CD4-positive, CD25-positive, alpha-beta regulatory T cell (primary cell): Measurements from ENCODE around the gene NR2F1. TPM values are rescaled to one million over a fixed set of nuclear protein-coding genes. Genes with fewer than 3 reads are reported as not detected.

Experiments
- ATAC-seq, 2 donors: fragments of 150-1000 bp; cut with Tn5 transposase; one replicate each; pipeline ENCODE4 v1.10.0; 2021; ENCODE audit warnings: low read depth in 2 of 2, moderate number of reproducible peaks in 2 of 2, moderate library complexity in 1 of 2
- DNase-seq, 3 donors: peaks; one replicate each; pipeline versions ENCODE4 v3.0.0 to v3.0.0-alpha.2; 2012 to 2022; ENCODE audit warnings: mixed read lengths in 1 of 3
- H3K27ac ChIP-seq: one replicate; pipeline ENCODE4 v1.7.0; 2013; ENCODE audit warnings: mild to moderate bottlenecking, low read length; ENCODE audit not compliant: insufficient read depth, poor library complexity, severe bottlenecking
- H3K27me3 ChIP-seq: one replicate; pipeline ENCODE4 v1.7.0; 2013; ENCODE audit warnings: low read length; ENCODE audit not compliant: control insufficient read depth, insufficient read depth
- H3K36me3 ChIP-seq: one replicate; pipeline ENCODE4 v1.7.0; 2013; ENCODE audit warnings: mild to moderate bottlenecking, low read length, moderate library complexity; ENCODE audit not compliant: control insufficient read depth, insufficient read depth
- H3K4me1 ChIP-seq: 2 replicates; pipeline ENCODE4 v1.7.0; 2013; ENCODE audit warnings: mild to moderate bottlenecking, low read length; ENCODE audit not compliant: insufficient read depth, control insufficient read depth, poor library complexity, severe bottlenecking
- H3K4me3 ChIP-seq: one replicate; pipeline ENCODE4 v1.7.0; 2013; ENCODE audit warnings: low read depth, mild to moderate bottlenecking, low read length, moderate library complexity
- H3K9me3 ChIP-seq, 2 experiments: 1 replicate in 1 of 2; 2 replicates in 1 of 2; pipeline ENCODE4 v1.7.0; 2013; ENCODE audit warnings: low read length in 2 of 2, mild to moderate bottlenecking in 1 of 2, moderate library complexity in 1 of 2; ENCODE audit not compliant: control insufficient read depth in 2 of 2
- H3K27ac Mint-ChIP-seq, 3 donors: one replicate each; pipeline ENCODE4 v1.8.0; 2020 to 2022; ENCODE audit warnings: mild to moderate bottlenecking in 3 of 3, mixed read lengths in 3 of 3, moderate library complexity in 2 of 3
- H3K27me3 Mint-ChIP-seq: one replicate; pipeline ENCODE4 v1.8.0; 2022; ENCODE audit warnings: mild to moderate bottlenecking, mixed read lengths
- H3K36me3 Mint-ChIP-seq: one replicate; pipeline ENCODE4 v1.8.0; 2020; ENCODE audit warnings: mixed read lengths
- H3K4me1 Mint-ChIP-seq, 4 donors: one replicate each; pipeline ENCODE4 v1.8.0; 2020 to 2022; ENCODE audit warnings: mixed read lengths in 4 of 4, mild to moderate bottlenecking in 1 of 4
- H3K4me3 Mint-ChIP-seq, 4 donors: one replicate each; pipeline ENCODE4 v1.8.0; 2020 to 2022; ENCODE audit warnings: mild to moderate bottlenecking in 4 of 4, mixed read lengths in 4 of 4, moderate library complexity in 3 of 4
- H3K9me3 Mint-ChIP-seq, 7 donors: one replicate each; pipeline ENCODE4 v1.8.0; 2020 to 2022; ENCODE audit warnings: mixed read lengths in 7 of 7, mild to moderate bottlenecking in 3 of 7, moderate library complexity in 2 of 7
- polyA plus RNA-seq, 4 donors: library from polyadenylated mRNA; unstranded; fragments of 300-500 nt; fragmentation: Illumina TruSeq; gene quantifications; one replicate each; pipeline ENCODE4 v1.2.3, GENCODE V29; 2021
- total RNA-seq: library from RNA; stranded (reverse); gene quantifications from one replicate; pipeline ENCODE4 v1.2.3, GENCODE V29; 2022

Gene NR2F1
- total and polyA plus RNA-seq, 5 donors from 2014 or later, result not detected

- Mint-ChIP-seq H3K27ac (peak overlapping the region in 2 of 3 donors; percentile 18 to 53), H3K9me3 (peaks cover 0 to 10% (median 5%) of the 10 kb centered on the region in 7 donors), H3K4me1 (peaks cover 9 to 24% (median 15%) of the 10 kb centered on the region in 4 donors), H3K36me3 (no peaks in the 10 kb centered on the region), H3K4me3 (peak overlapping the region in 3 of 4 donors; percentile 52 to 79 (median 53)), H3K27me3 (peaks cover 67% of the 10 kb centered on the region)
- no peak overlapping the region for H3K4me3 ChIP-seq
- DNase-seq (no peak), ATAC-seq (no peak)
- peaks cover 20% of the 10 kb centered on the region for H3K4me1 ChIP-seq
- no peaks in the 10 kb centered on the region for H3K36me3 ChIP-seq
- H3K9me3 ChIP-seq, result no peaks in the 10 kb centered on the region
- peaks cover 60% of the 10 kb centered on the region for H3K27me3 ChIP-seq
- no peak overlapping the region for H3K27ac ChIP-seq
Observed at GRCh38 chr5:93586736-93587596, 3.9 kb downstream of the NR2F1 start.

- H3K27ac Mint-ChIP-seq, result peak overlapping the region in 2 of 3 donors; percentile 18 to 79
- H3K27me3 Mint-ChIP-seq, result peaks cover 75% of the 10 kb centered on the region
- ATAC-seq, result no peak
- Histone ChIP-seq H3K27me3 (peaks cover 57% of the 10 kb centered on the region), H3K36me3 (no peaks in the 10 kb centered on the region), H3K27ac (no peak overlapping the region), H3K4me1 (peaks cover 17% of the 10 kb centered on the region), H3K9me3 (no peaks in the 10 kb centered on the region), H3K4me3 (no peak overlapping the region)
- H3K4me3 Mint-ChIP-seq, result peak overlapping the region in 3 of 4 donors; percentile 35 to 52 (median 52)
- no peaks in the 10 kb centered on the region for H3K36me3 Mint-ChIP-seq
- H3K9me3 Mint-ChIP-seq, result peaks cover 0 to 10% (median 5%) of the 10 kb centered on the region in 7 donors
- no peak for DNase-seq
- peaks cover 9 to 24% (median 15%) of the 10 kb centered on the region in 4 donors for H3K4me1 Mint-ChIP-seq
Observed at GRCh38 chr5:93587597-93588351, 4.8 kb downstream of the NR2F1 start.

- no peaks in the 10 kb centered on the region for H3K36me3 Mint-ChIP-seq
- peak overlapping the region in 1 of 3 donors; percentile 79 for H3K27ac Mint-ChIP-seq
- Histone ChIP-seq H3K9me3 (no peaks in the 10 kb centered on the region), H3K4me1 (peaks cover 9% of the 10 kb centered on the region), H3K27me3 (peaks cover 54% of the 10 kb centered on the region), H3K4me3 (no peak overlapping the region), H3K27ac (no peak overlapping the region), H3K36me3 (no peaks in the 10 kb centered on the region)
- peak overlapping the region; percentile 17 to 73 (median 62) for H3K4me3 Mint-ChIP-seq
- DNase-seq (no peak), ATAC-seq (no peak)
- H3K27me3 Mint-ChIP-seq, result peaks cover 82% of the 10 kb centered on the region
- H3K9me3 Mint-ChIP-seq, result peaks cover 0 to 10% (median 5%) of the 10 kb centered on the region in 7 donors
- peaks cover 8 to 26% (median 14%) of the 10 kb centered on the region in 4 donors for H3K4me1 Mint-ChIP-seq
Observed at GRCh38 chr5:93588352-93589151, 5.5 kb downstream of the NR2F1 start.

DNA sequence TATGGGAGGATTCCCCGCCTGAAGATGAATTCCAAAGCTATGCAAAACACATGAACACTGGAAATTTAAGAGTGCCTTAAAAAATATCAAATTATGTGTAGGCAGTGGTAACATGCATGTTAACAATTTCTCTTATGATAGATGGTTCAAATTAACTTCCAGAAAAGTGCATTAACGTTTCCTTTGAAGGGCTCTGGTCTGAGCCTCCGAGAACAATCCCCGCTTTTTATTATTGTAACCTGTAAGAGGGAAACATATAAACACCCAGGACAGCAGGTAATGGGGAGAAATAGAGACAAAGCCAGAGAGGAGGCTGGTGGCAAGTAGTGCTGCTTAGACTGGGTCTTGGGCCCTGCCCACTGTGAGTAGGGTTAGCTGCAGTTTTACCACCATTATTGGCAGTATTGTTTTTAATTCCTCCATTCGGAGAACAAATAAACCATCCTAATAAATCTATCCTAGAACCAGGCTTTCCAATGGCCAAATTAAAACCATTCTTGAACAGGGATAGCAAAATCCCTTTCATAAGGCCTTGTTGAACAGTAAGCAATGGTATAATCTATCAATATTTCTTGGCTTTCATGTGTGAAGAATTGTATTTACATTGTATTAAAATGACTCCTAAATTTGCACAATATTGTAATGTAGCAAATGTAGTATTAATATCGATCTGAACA lies 6.3 kb downstream of the NR2F1 start:
- DNase-seq (no peak), ATAC-seq (no peak)
- H3K9me3 ChIP-seq, result no peaks in the 10 kb centered on the region
- H3K27ac Mint-ChIP-seq, result no peak overlapping the region
- H3K36me3 Mint-ChIP-seq, result no peaks in the 10 kb centered on the region
- H3K4me3 ChIP-seq, result no peak overlapping the region
- peaks cover 6% of the 10 kb centered on the region for H3K4me1 ChIP-seq
- peaks cover 6 to 26% (median 14%) of the 10 kb centered on the region in 4 donors for H3K4me1 Mint-ChIP-seq
- peak overlapping the region; percentile 13 to 66 (median 38) for H3K4me3 Mint-ChIP-seq
- H3K27ac ChIP-seq, result no peak overlapping the region
- H3K36me3 ChIP-seq, result no peaks in the 10 kb centered on the region
- H3K27me3 ChIP-seq, result peaks cover 59% of the 10 kb centered on the region
- H3K27me3 Mint-ChIP-seq, result peaks cover 90% of the 10 kb centered on the region
- peaks cover 0 to 10% (median 6%) of the 10 kb centered on the region in 7 donors for H3K9me3 Mint-ChIP-seq

DNA sequence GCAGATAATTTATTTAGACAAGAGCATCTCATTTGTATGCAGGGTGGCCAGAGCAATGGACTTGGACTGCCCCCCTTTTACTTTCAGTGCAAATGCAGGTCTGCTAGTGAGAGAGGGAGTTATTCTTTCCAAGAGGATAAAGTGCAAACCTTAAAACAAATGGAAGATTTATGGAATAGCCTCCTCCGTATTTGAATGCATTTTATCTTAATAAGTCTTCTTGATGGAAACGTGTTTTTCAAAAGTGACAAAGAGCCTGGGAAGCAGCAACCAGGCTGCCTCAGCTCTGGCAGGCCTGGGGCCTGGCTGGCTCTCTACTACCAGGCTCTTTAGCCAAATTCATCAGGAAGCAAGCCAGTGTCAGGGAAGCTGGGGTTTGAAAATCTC lies 6.8 kb downstream of the NR2F1 start:
- Histone ChIP-seq H3K27me3 (peaks cover 62% of the 10 kb centered on the region), H3K36me3 (no peaks in the 10 kb centered on the region), H3K9me3 (peaks cover 0 to 4% of the 10 kb centered on the region in 2 experiments), H3K27ac (no peak overlapping the region), H3K4me3 (no peak overlapping the region), H3K4me1 (peaks cover 6% of the 10 kb centered on the region)
- peaks cover 0 to 10% (median 6%) of the 10 kb centered on the region in 7 donors for H3K9me3 Mint-ChIP-seq
- DNase-seq (no peak), ATAC-seq (no peak)
- peaks cover 6 to 26% (median 14%) of the 10 kb centered on the region in 4 donors for H3K4me1 Mint-ChIP-seq
- no peak overlapping the region for H3K27ac Mint-ChIP-seq
- peak overlapping the region in 1 of 4 donors; percentile 17 for H3K4me3 Mint-ChIP-seq
- H3K36me3 Mint-ChIP-seq, result no peaks in the 10 kb centered on the region
- peaks cover 95% of the 10 kb centered on the region for H3K27me3 Mint-ChIP-seq

DNA sequence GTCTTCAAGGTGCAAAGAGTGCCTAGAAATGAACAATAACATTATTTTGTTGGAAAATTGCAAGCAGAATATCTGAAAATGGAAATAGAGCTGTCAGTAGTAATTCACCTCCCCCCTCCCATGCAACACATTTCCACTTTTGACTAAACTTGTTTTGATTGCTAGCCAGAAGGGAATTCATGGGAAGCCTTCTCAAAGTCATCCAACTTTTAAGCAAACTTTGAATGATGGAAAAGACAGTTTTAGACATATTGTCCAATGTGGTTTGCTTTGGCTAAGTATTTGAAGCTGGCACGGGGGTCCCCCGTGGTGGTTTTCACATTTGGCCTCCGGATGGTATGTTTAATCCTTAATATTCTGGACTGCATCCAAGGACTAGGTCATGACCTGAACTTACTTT lies 7.5 kb downstream of the NR2F1 start:
- Histone ChIP-seq H3K4me3 (no peak overlapping the region), H3K4me1 (peaks cover 6% of the 10 kb centered on the region), H3K36me3 (no peaks in the 10 kb centered on the region), H3K9me3 (peaks cover 0 to 10% of the 10 kb centered on the region in 2 experiments), H3K27me3 (peaks cover 64% of the 10 kb centered on the region), H3K27ac (no peak overlapping the region)
- H3K4me3 Mint-ChIP-seq, result no peak overlapping the region
- no peak overlapping the region for H3K27ac Mint-ChIP-seq
- ATAC-seq (no peak), DNase-seq (no peak)
- H3K4me1 Mint-ChIP-seq, result peaks cover 6 to 28% (median 15%) of the 10 kb centered on the region in 4 donors
- H3K27me3 Mint-ChIP-seq, result peaks cover 98% of the 10 kb centered on the region
- peaks cover 0 to 10% (median 6%) of the 10 kb centered on the region in 7 donors for H3K9me3 Mint-ChIP-seq
- no peaks in the 10 kb centered on the region for H3K36me3 Mint-ChIP-seq
